ENCODE measurements around the gene HK1.

DNA sequence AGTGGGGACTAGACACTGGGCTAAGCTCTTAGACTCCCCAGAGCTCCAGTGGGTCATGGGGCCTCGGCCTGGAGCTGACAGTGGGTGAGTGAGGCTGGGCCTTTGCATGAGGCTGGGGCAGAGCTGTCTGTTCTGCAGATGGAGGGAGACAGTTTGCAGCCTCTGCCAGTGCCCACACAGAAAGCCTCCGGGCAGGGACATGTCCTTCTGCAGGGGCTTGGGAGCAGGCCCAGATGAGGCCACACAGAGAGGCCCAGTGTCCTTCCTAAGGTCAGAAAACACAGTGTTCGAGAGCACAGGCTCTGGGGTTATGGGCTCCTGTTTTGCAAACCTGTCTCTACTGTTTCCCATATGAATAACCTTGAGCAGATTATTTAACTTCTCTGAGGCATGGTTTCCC, 25.1 kb upstream of the HK1 start:
- TF ChIP-seq, protein P1, sequence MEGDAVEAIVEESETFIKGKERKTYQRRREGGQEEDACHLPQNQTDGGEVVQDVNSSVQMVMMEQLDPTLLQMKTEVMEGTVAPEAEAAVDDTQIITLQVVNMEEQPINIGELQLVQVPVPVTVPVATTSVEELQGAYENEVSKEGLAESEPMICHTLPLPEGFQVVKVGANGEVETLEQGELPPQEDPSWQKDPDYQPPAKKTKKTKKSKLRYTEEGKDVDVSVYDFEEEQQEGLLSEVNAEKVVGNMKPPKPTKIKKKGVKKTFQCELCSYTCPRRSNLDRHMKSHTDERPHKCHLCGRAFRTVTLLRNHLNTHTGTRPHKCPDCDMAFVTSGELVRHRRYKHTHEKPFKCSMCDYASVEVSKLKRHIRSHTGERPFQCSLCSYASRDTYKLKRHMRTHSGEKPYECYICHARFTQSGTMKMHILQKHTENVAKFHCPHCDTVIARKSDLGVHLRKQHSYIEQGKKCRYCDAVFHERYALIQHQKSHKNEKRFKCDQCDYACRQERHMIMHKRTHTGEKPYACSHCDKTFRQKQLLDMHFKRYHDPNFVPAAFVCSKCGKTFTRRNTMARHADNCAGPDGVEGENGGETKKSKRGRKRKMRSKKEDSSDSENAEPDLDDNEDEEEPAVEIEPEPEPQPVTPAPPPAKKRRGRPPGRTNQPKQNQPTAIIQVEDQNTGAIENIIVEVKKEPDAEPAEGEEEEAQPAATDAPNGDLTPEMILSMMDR (IDR thresholded peaks at IDR 0.05): no peak
- TF ChIP-seq POLR2AphosphoS5 (IDR thresholded peaks at IDR 0.05; ENCODE audit: insufficient read depth in 1 of 2, low read depth in 1 of 2) (no peak), POLR2A (IDR thresholded peaks at IDR 0.05) (no peak)
